ENCODE results near the gene SUPT20H.
"Not testable (repeated sequence)": the region's sequence is repeated elsewhere in the genome, so short reads cannot be mapped to it uniquely, and the experiment has no call there.

SUPT20H gene

GRCh38 chr13:37069597-37070103 lies 10.2 kb upstream of the SUPT20H start:
- no peak for DNase-seq

GRCh38 chr13:37068962-37069361 lies 9.5 kb upstream of the SUPT20H start:
- DNase-seq, result no peak

GRCh38 chr13:37067874-37068273 lies 8.4 kb upstream of the SUPT20H start:
- no peak for DNase-seq

GRCh38 chr13:37065890-37066526 lies 6.5 kb upstream of the SUPT20H start:
- DNase-seq, result no peak

- no peak for DNase-seq
Measured at GRCh38 chr13:37059848-37060192, 332 bp upstream of the SUPT20H start.

- not testable (repeated sequence) for DNase-seq
Measured at GRCh38 chr13:37056228-37056627, 3.3 kb downstream of the SUPT20H start.

- not testable (repeated sequence) for DNase-seq
Measured at GRCh38 chr13:37053111-37053510, 6.4 kb downstream of the SUPT20H start.

GRCh38 chr13:37049810-37050209 lies 9.7 kb downstream of the SUPT20H start:
- DNase-seq, result no peak

GRCh38 chr13:37047846-37048245 lies 11.6 kb downstream of the SUPT20H start:
- no peak for DNase-seq

- DNase-seq, result no peak
Measured at GRCh38 chr13:37047032-37047431, 12.5 kb downstream of the SUPT20H start.

- no peak for DNase-seq
Measured at GRCh38 chr13:37046062-37046461, 13.4 kb downstream of the SUPT20H start.

- DNase-seq, result no peak
Measured at GRCh38 chr13:37040789-37041188, 18.7 kb downstream of the SUPT20H start.

GRCh38 chr13:37039896-37040295 lies 19.6 kb downstream of the SUPT20H start:
- DNase-seq, result no peak

- no peak for DNase-seq
Measured at GRCh38 chr13:37037241-37037640, 22.2 kb downstream of the SUPT20H start.

GRCh38 chr13:37029617-37030016 lies 29.9 kb downstream of the SUPT20H start:
- no peak for DNase-seq

GRCh38 chr13:37027639-37028038 lies 31.8 kb downstream of the SUPT20H start:
- no peak for DNase-seq

- no peak for DNase-seq
Measured at GRCh38 chr13:37026771-37027170, 32.7 kb downstream of the SUPT20H start.

GRCh38 chr13:37023871-37024270 lies 35.6 kb downstream of the SUPT20H start:
- DNase-seq, result no peak

- DNase-seq, result no peak
Measured at GRCh38 chr13:37014609-37015008, 44.9 kb downstream of the SUPT20H start.

GRCh38 chr13:37011788-37012187 lies 47.7 kb downstream of the SUPT20H start:
- no peak for DNase-seq

- no peak for DNase-seq
Measured at GRCh38 chr13:37011002-37011401, 48.5 kb downstream of the SUPT20H start.

GRCh38 chr13:37010424-37010823 lies 49.1 kb downstream of the SUPT20H start:
- no peak for DNase-seq

GRCh38 chr13:37009692-37010091 lies 49.8 kb downstream of the SUPT20H start:
- DNase-seq, result no peak

GRCh38 chr13:37001921-37002250 lies 57.6 kb downstream of the SUPT20H start:
- DNase-seq, result no peak

- peak; percentile 97 for DNase-seq
Measured at GRCh38 chr13:36999054-36999714, 60.3 kb downstream of the SUPT20H start, which contains the start of gene ALG5. ALG5 (minus strand) TSS chr13:36999340; CDS start chr13:36999300, 40 bp downstream.

Data from activated CD8-positive, alpha-beta memory T cell treated with anti-CD3 and anti-CD28 coated beads, Interleukin-2, amount 50 U/mL, for 48 hours (primary cell).